GM08714 (cell line): ENCODE results near the gene SSTR5.
"Not testable (repeated sequence)": the region's sequence is repeated elsewhere in the genome, so short reads cannot be mapped to it uniquely, and the experiment has no call there.

Source experiments
- H3K4me3 ChIP-seq: fragments of 200-500 bp; sonication (Bioruptor generic); 2 replicates; pipeline ENCODE4 v1.5.1; 2014; ENCODE audit warnings: mild to moderate bottlenecking, low read length, inconsistent platforms
- ZNF274 ChIP-seq: IDR thresholded peaks from 2 replicates; pipeline ENCODE4 v1.6.1; 2012; ENCODE audit warnings: mild to moderate bottlenecking, low read depth, low read length

Gene SSTR5

GRCh38 chr16:1080801-1081733, 8.5 kb downstream of the SSTR5 start:
- no peak for TF ChIP-seq ZNF274
- H3K4me3 ChIP-seq, result no peak overlapping the region

- no peak for TF ChIP-seq ZNF274
- H3K4me3 ChIP-seq, result no peak overlapping the region
These were observed 9.3 kb downstream of the SSTR5 start for GRCh38 chr16:1081734-1082265.

- no peak overlapping the region for H3K4me3 ChIP-seq
- TF ChIP-seq ZNF274, result no peak
These were observed 9.9 kb downstream of the SSTR5 start for GRCh38 chr16:1082266-1082951.

- TF ChIP-seq ZNF274, result no peak
- H3K4me3 ChIP-seq, result no peak overlapping the region
These were observed 10.6 kb downstream of the SSTR5 start for GRCh38 chr16:1082952-1083675.

GRCh38 chr16:1084971-1085370, 12.4 kb downstream of the SSTR5 start:
- no peak for TF ChIP-seq ZNF274
- H3K4me3 ChIP-seq, result no peak overlapping the region

GRCh38 chr16:1086443-1086842, 13.9 kb downstream of the SSTR5 start:
- not testable (repeated sequence) for H3K4me3 ChIP-seq

- no peak overlapping the region for H3K4me3 ChIP-seq
- no peak for TF ChIP-seq ZNF274
These were observed 16.0 kb downstream of the SSTR5 start for GRCh38 chr16:1088295-1089170.

GRCh38 chr16:1089439-1089821, 16.9 kb downstream of the SSTR5 start:
- TF ChIP-seq ZNF274, result no peak
- no peak overlapping the region for H3K4me3 ChIP-seq

- TF ChIP-seq ZNF274, result no peak
- no peak overlapping the region for H3K4me3 ChIP-seq
These were observed 17.5 kb downstream of the SSTR5 start for GRCh38 chr16:1089822-1090619.

- no peak overlapping the region for H3K4me3 ChIP-seq
- no peak for TF ChIP-seq ZNF274
These were observed 18.4 kb downstream of the SSTR5 start for GRCh38 chr16:1090620-1091587.

GRCh38 chr16:1091992-1092552, 19.5 kb downstream of the SSTR5 start:
- no peak for TF ChIP-seq ZNF274
- H3K4me3 ChIP-seq, result no peak overlapping the region

GRCh38 chr16:1092685-1093283, 20.2 kb downstream of the SSTR5 start:
- not testable (repeated sequence) for H3K4me3 ChIP-seq
